ENCODE results near the gene ST6GALNAC6.

DNA sequence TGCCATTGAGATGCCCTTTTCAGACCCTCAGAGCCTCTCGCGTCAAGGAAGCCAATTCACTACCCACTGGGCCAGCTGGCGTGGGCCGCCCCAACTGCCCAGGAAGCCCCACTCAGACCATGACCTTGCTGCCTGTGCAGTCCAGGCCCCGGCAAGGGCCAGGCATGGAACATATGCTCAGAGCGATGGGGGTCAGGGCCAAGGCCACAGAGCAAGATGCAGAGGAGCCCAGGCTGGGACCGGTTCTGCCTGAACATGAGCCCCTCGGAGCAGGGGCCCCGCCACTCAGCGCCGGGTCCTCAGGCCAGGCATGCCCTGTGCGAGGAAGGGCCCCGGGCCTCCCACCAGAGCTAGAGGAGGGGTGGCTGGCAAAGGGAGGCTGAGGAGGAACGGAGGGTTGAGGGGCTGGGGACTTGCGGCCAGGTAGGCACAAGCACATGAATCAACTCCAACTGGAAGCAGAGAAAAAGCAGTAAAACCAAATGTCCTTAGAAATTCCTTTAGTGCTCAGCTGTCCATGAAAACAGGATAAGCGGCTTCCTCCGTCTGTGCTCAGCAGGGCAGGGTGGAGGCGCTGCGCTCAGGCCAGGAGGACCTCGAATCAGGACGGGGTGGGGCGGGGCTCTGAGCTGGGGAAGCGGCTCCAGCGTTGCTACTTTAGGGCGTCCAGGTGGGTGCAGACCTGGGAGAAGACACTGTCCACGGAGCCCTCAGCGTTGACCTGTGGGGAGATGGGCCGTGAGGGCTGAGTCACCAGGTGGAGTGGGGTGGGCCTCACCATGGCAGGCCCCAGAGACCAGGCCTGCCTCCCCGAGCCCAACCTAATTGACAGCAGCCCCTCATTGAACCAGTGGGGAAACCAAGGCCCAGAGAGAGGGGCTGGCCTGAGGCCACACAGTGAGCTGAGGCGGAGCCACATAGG, 31.8 kb downstream of the ST6GALNAC6 start:
- TF ChIP-seq POLR2A (IDR thresholded peaks at IDR 0.05; ENCODE audit: low read length) (no peak), GATA1 (IDR thresholded peaks at IDR 0.05; ENCODE audit: low read depth, low read length) (no peak)

Data from erythroblast (primary cell).